ENCODE measurements around the gene KLHL11.
"Not testable (repeated sequence)": the region's sequence is repeated elsewhere in the genome, so short reads cannot be mapped to it uniquely, and the experiment has no call there.

The KLHL11 gene

GRCh38 chr17:41888332-41888965 is 23.2 kb upstream of the KLHL11 start:
- no peak for DNase-seq

GRCh38 chr17:41885733-41886132 is 20.5 kb upstream of the KLHL11 start:
- DNase-seq: no peak

GRCh38 chr17:41882756-41883155 is 17.5 kb upstream of the KLHL11 start:
- DNase-seq: no peak

GRCh38 chr17:41880130-41880529 is 14.9 kb upstream of the KLHL11 start:
- no peak for DNase-seq

GRCh38 chr17:41874293-41874670 is 9.1 kb upstream of the KLHL11 start:
- not testable (repeated sequence) for DNase-seq

GRCh38 chr17:41873559-41874292 is 8.5 kb upstream of the KLHL11 start:
- no peak for DNase-seq

GRCh38 chr17:41871789-41872188 is 6.6 kb upstream of the KLHL11 start:
- DNase-seq: no peak

GRCh38 chr17:41870627-41871026 is 5.4 kb upstream of the KLHL11 start:
- no peak for DNase-seq

- no peak for DNase-seq
Measured at GRCh38 chr17:41870097-41870496, 4.9 kb upstream of the KLHL11 start.

GRCh38 chr17:41869426-41869825 is 4.2 kb upstream of the KLHL11 start:
- DNase-seq: no peak

GRCh38 chr17:41868568-41868967 is 3.3 kb upstream of the KLHL11 start:
- no peak for DNase-seq

GRCh38 chr17:41865596-41865893 is 322 bp upstream of the KLHL11 start:
- no peak for DNase-seq

GRCh38 chr17:41864498-41864835 is 756 bp downstream of the KLHL11 start:
- DNase-seq: no peak

GRCh38 chr17:41863074-41863848 is 2.0 kb downstream of the KLHL11 start:
- DNase-seq: peak; percentile 21

GRCh38 chr17:41860254-41860931 is 4.8 kb downstream of the KLHL11 start:
- DNase-seq: no peak

- DNase-seq: not testable (repeated sequence)
Measured at GRCh38 chr17:41851382-41851781, 13.8 kb downstream of the KLHL11 start.

- no peak for DNase-seq
Measured at GRCh38 chr17:41849251-41849990, 15.8 kb downstream of the KLHL11 start.

GRCh38 chr17:41848788-41849187 is 16.4 kb downstream of the KLHL11 start:
- DNase-seq: no peak

GRCh38 chr17:41844971-41845370 is 20.3 kb downstream of the KLHL11 start:
- no peak for DNase-seq

GRCh38 chr17:41840781-41841180 is 24.4 kb downstream of the KLHL11 start:
- DNase-seq: not testable (repeated sequence)

- not testable (repeated sequence) for DNase-seq
Measured at GRCh38 chr17:41839448-41839847, 25.8 kb downstream of the KLHL11 start.

- DNase-seq: no peak
Measured at GRCh38 chr17:41837761-41838538, 27.3 kb downstream of the KLHL11 start, which contains the start of gene KLHL10. Gene KLHL10, plus strand, starts transcription at chr17:41837825. Its CDS starts 108 bp downstream, at chr17:41837933.

Data from central memory CD4-positive, alpha-beta T cell (primary cell).